ENCODE results near the gene HOXA3. TPM values are rescaled to one million over a fixed set of nuclear protein-coding genes. Genes with fewer than 3 reads are reported as not detected.

Gene HOXA3
- total and polyA plus RNA-seq, 10 of the 15 experiments (the other 5 are each of a cell fraction or from before 2014, with no cell fraction given) = 0.05 TPM; not detected in 9

- Histone ChIP-seq H3K27ac (ENCODE audit: control insufficient read depth, insufficient read depth) (no peak overlapping the region), H3K36me3 (ENCODE audit: control insufficient read depth in 2 of 2, insufficient read depth in 2 of 2, low read length in 1 of 2) (no peaks in the 10 kb centered on the region), H3K4me2 (ENCODE audit: control insufficient read depth, insufficient read depth) (no peak overlapping the region), H3K27me3 (replicated peaks in 1 of 2; ENCODE audit: control insufficient read depth in 2 of 2, insufficient read depth in 2 of 2, low read length in 1 of 2) (peaks cover 0 to 2% of the 10 kb centered on the region in 2 experiments; a peak in 3 of 4 replicates), H3K9ac (ENCODE audit: control insufficient read depth, insufficient read depth, low read length) (no peak overlapping the region), H2AFZ (ENCODE audit: control insufficient read depth, low read depth, low read length) (no peak overlapping the region), H3K4me1 (ENCODE audit: control insufficient read depth, insufficient read depth, low read length) (no peaks in the 10 kb centered on the region), H4K20me1 (ENCODE audit: control insufficient read depth, insufficient read depth) (no peaks in the 10 kb centered on the region), H3K79me2 (ENCODE audit: control insufficient read depth, insufficient read depth, low read length) (no peaks in the 10 kb centered on the region), H3K4me3 (no peak overlapping the region), H3K9me3 (replicated peaks; ENCODE audit: control insufficient read depth, insufficient read depth, low read length) (no peaks in the 10 kb centered on the region)
- TF ChIP-seq BRCA1 (IDR thresholded peaks at IDR 0.05; ENCODE audit: low read depth, low read length) = no peak
- TF ChIP-seq ESRRA (IDR thresholded peaks at IDR 0.05; ENCODE audit: low read length) = no peak
- TF ChIP-seq PKNOX1 (IDR thresholded peaks at IDR 0.05) = no peak
- TF ChIP-seq NFIC (IDR thresholded peaks at IDR 0.05; ENCODE audit: low read depth, low read length) = no peak
- FAIRE-seq = no peak
- RAD21 ChIA-PET (ENCODE audit: unreplicated experiment) = no interaction called here
- DNase-seq (ENCODE audit: low read depth, low spot score) = no peak
- SMC1A ChIA-PET (ENCODE audit: uncharacterized antibody, unreplicated experiment) = no interaction called here
- POLR2A ChIA-PET = no interaction called here
- WGBS (ENCODE audit: insufficient coverage, insufficient replicate concordance, low lambda C conversion rate, missing lambda C conversion rate) = 84% methylated on average over 26 of the region's 26 CpGs
- intact Hi-C loops (cut with micrococcal nuclease; ENCODE audit: unreplicated experiment) (no loop called here), in situ Hi-C loops (cut with MboI) (no loop called here)
- no TSS peak for BruUV-seq (replicated peaks)
- no peak for ATAC-seq
- CTCF ChIA-PET = no interaction called here
Measured at GRCh38 chr7:27123477-27124053, 28.8 kb downstream of the HOXA3 start.

- H3K9me3 ChIP-seq (replicated peaks; ENCODE audit: control insufficient read depth, insufficient read depth, low read length) = no peaks in the 10 kb centered on the region
- peaks cover 0 to under 1% of the 10 kb centered on the region in 2 experiments; a peak in 3 of 4 replicates for H3K27me3 ChIP-seq (replicated peaks in 1 of 2; ENCODE audit: control insufficient read depth in 2 of 2, insufficient read depth in 2 of 2, low read length in 1 of 2)
- CTCF ChIA-PET = no interaction called here
- RAD21 ChIA-PET (ENCODE audit: unreplicated experiment) = no interaction called here
- H3K4me3 ChIP-seq = no peak overlapping the region
- no peaks in the 10 kb centered on the region for H3K4me1 ChIP-seq (ENCODE audit: control insufficient read depth, insufficient read depth, low read length)
- H3K27ac ChIP-seq (ENCODE audit: control insufficient read depth, insufficient read depth) = no peak overlapping the region
- FAIRE-seq (no peak), DNase-seq (ENCODE audit: low read depth, low spot score) (no peak), ATAC-seq (no peak)
- H3K9ac ChIP-seq (ENCODE audit: control insufficient read depth, insufficient read depth, low read length) = no peak overlapping the region
- BruUV-seq (replicated peaks) = no TSS peak
- no peaks in the 10 kb centered on the region for H4K20me1 ChIP-seq (ENCODE audit: control insufficient read depth, insufficient read depth)
- H3K4me2 ChIP-seq (ENCODE audit: control insufficient read depth, insufficient read depth) = no peak overlapping the region
- in situ Hi-C loops (cut with MboI) (no loop called here), intact Hi-C loops (cut with micrococcal nuclease; ENCODE audit: unreplicated experiment) (no loop called here)
- H2AFZ ChIP-seq (ENCODE audit: control insufficient read depth, low read depth, low read length) = no peak overlapping the region
- POLR2A ChIA-PET = no interaction called here
- no peaks in the 10 kb centered on the region for H3K36me3 ChIP-seq (ENCODE audit: control insufficient read depth in 2 of 2, insufficient read depth in 2 of 2, low read length in 1 of 2)
- no peaks in the 10 kb centered on the region for H3K79me2 ChIP-seq (ENCODE audit: control insufficient read depth, insufficient read depth, low read length)
- SMC1A ChIA-PET (ENCODE audit: uncharacterized antibody, unreplicated experiment) = no interaction called here
- 46% methylated on average over 14 of the region's 14 CpGs for WGBS (ENCODE audit: insufficient coverage, insufficient replicate concordance, low lambda C conversion rate, missing lambda C conversion rate)
- TF ChIP-seq HDGF (IDR thresholded peaks at IDR 0.05) (no peak), ZNF687 (IDR thresholded peaks at IDR 0.05) (no peak), GABPA (IDR thresholded peaks at IDR 0.05; ENCODE audit: low read depth) (no peak), DPF2 (IDR thresholded peaks at IDR 0.05) (no peak), BCLAF1 (IDR thresholded peaks at IDR 0.05) (no peak), CBX5 (IDR thresholded peaks at IDR 0.05; ENCODE audit: low read depth) (no peak)
Measured at GRCh38 chr7:27123007-27123476, 29.3 kb downstream of the HOXA3 start.

Measured in GM12878 (cell line).